Lung (tissue), 12 donors: ENCODE measurements around the gene ZNF862. TPM values are rescaled to one million over a fixed set of nuclear protein-coding genes. Genes with fewer than 3 reads are reported as not detected.
"Not testable (repeated sequence)": the region's sequence is repeated elsewhere in the genome, so short reads cannot be mapped to it uniquely, and the experiment has no call there.

Experiments used
- ATAC-seq: fragments of 200-7000 bp; cut with Tn5 transposase; one replicate; pipeline ENCODE4 v1.9.1; 2020; ENCODE audit warnings: moderate number of reproducible peaks; ENCODE audit not compliant: insufficient read depth, low FRiP score
- DNase-seq, 3 donors: peaks; one replicate each; pipeline ENCODE4 v3.0.0-alpha.2; 2013 to 2017
- H3K27ac ChIP-seq, 2 donors: one replicate each; pipeline ENCODE4 v1.5.1; 2013; ENCODE audit warnings: mild to moderate bottlenecking in 2 of 2, moderate library complexity in 2 of 2, control low read depth in 1 of 2, inconsistent platforms in 1 of 2, low read depth in 1 of 2, low read length in 1 of 2
- H3K27me3 ChIP-seq, 3 donors: one replicate each; pipeline ENCODE4 v1.5.1; 2013; ENCODE audit warnings: low read length in 2 of 3; ENCODE audit not compliant: control insufficient read depth in 3 of 3, insufficient read depth in 3 of 3
- H3K36me3 ChIP-seq, 4 donors: one replicate each; pipeline ENCODE4 v1.5.1; 2013; ENCODE audit warnings: low read length in 4 of 4, mild to moderate bottlenecking in 1 of 4, moderate library complexity in 1 of 4; ENCODE audit not compliant: control insufficient read depth in 4 of 4, insufficient read depth in 4 of 4
- H3K4me1 ChIP-seq, 5 donors: one replicate each; pipeline ENCODE4 v1.5.1; 2013; ENCODE audit warnings: low read length in 5 of 5, mild to moderate bottlenecking in 2 of 5, moderate library complexity in 1 of 5; ENCODE audit not compliant: control insufficient read depth in 5 of 5, insufficient read depth in 5 of 5
- H3K4me3 ChIP-seq: one replicate; pipeline ENCODE4 v1.5.1; 2013; ENCODE audit warnings: mild to moderate bottlenecking, control low read depth, moderate library complexity
- H3K9ac ChIP-seq, 2 donors: one replicate each; pipeline ENCODE4 v1.5.1; 2013; ENCODE audit warnings: low read length in 2 of 2, control low read depth in 1 of 2; ENCODE audit not compliant: insufficient read depth in 1 of 2
- H3K9me3 ChIP-seq, 4 donors: one replicate each; pipeline ENCODE4 v1.5.1; 2013; ENCODE audit warnings: low read length in 3 of 4, mild to moderate bottlenecking in 1 of 4, moderate library complexity in 1 of 4; ENCODE audit not compliant: control insufficient read depth in 4 of 4, insufficient read depth in 3 of 4
- CTCF ChIP-seq: IDR thresholded peaks from 2 replicates; pipeline ENCODE4 v1.5.1; 2012; ENCODE audit warnings: mild to moderate bottlenecking; ENCODE audit errors: control extremely low read depth, extremely low read depth
- WGBS, 2 donors: extraction: QIAGEN DNeasy Blood & Tissue Kit; methylation state at CpG; one replicate each; pipeline ENCODE4 v1.1.7; 2013; 5-methylcytosine and 5-hydroxymethylcytosine counted together
- polyA plus RNA-seq, 2 donors: library from polyadenylated mRNA; stranded (reverse); fragments of 200-250 nt; gene quantifications; one replicate each; pipeline ENCODE4 v1.2.1, GENCODE V29; 2013
- total RNA-seq, 2 donors: library from RNA; depleted of rRNA in 1 of 2; stranded (reverse); fragments of >200 nt in 1 of 2; gene quantifications; one replicate each; pipeline ENCODE4 v1.2.1, GENCODE V29; 2014 to 2021
- donor health status: control.
- donor health status: control.
- donor health status: Bipolar disorder and iron deficiency.
- donor health status: healthy.
- donor health status: DM: yes; HTN: yes; CAD: no.

ZNF862 gene
- total and polyA plus RNA-seq, 4 donors, result 5.2 to 22.1 (median 10.0) TPM

- Histone ChIP-seq H3K4me1 (peaks cover 0 to 5% (median 4%) of the 10 kb centered on the region in 5 donors), H3K27ac (no peak overlapping the region), H3K4me3 (no peak overlapping the region), H3K9me3 (no peaks in the 10 kb centered on the region), H3K36me3 (peaks cover 0 to 2% (median 0%) of the 10 kb centered on the region in 4 donors), H3K9ac (no peak overlapping the region), H3K27me3 (no peaks in the 10 kb centered on the region)
- 50 to 64% methylated on average over 4 of the region's 4 CpGs for WGBS, 2 donors
- ATAC-seq (no peak), DNase-seq (no peak)
- TF ChIP-seq CTCF, result no peak
Measured at GRCh38 chr7:149886018-149886415, 47.8 kb downstream of the ZNF862 start.

GRCh38 chr7:149887311-149887710, 49.1 kb downstream of the ZNF862 start:
- Histone ChIP-seq H3K27me3 (no peaks in the 10 kb centered on the region), H3K9ac (no peak overlapping the region), H3K4me1 (peaks cover 0 to 4% (median 0%) of the 10 kb centered on the region in 5 donors), H3K36me3 (peaks cover 0 to 2% (median 0%) of the 10 kb centered on the region in 4 donors), H3K9me3 (no peaks in the 10 kb centered on the region), H3K4me3 (no peak overlapping the region), H3K27ac (no peak overlapping the region)
- ATAC-seq (no peak), DNase-seq (no peak)
- TF ChIP-seq CTCF, result no peak
- WGBS, 2 donors, result 96 to 97% methylated on average over 7 of the region's 7 CpGs

DNA sequence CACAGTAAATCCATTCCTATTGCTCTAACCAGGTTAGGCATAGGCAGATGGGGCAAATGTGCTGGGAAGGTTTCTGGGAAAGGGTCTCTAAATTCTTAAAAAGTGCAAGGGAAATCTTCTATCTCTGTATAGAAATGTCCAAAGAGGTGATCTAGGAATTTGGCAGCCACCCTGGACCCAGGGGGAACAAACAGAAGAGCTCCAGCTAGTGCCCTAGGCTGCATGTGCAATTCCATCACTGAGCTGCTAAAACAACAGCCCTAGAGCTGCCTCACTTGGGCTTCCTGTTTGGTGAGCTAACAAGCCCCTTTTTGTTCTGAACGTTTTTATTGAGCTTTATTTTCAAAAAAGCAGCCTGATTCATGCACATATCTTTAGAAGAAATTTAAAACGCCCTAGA, 52.5 kb downstream of the ZNF862 start:
- H3K36me3 ChIP-seq, H3K4me3 ChIP-seq, H3K27me3 ChIP-seq: not testable (repeated sequence)

GRCh38 chr7:149894957-149895356, 56.8 kb downstream of the ZNF862 start:
- not testable (repeated sequence) for ATAC-seq, H3K9me3 ChIP-seq, H3K4me3 ChIP-seq, H3K27ac ChIP-seq, H3K4me1 ChIP-seq, DNase-seq, H3K36me3 ChIP-seq, H3K27me3 ChIP-seq, H3K9ac ChIP-seq
- WGBS, 2 donors, result 78 to 87% methylated on average over 8 of the region's 8 CpGs

More for the DNA sequence above, 52.5 kb downstream of the ZNF862 start:
- H3K27ac ChIP-seq, H3K4me1 ChIP-seq, H3K9ac ChIP-seq, DNase-seq, ATAC-seq, H3K9me3 ChIP-seq: not testable (repeated sequence)
- WGBS, 2 donors, result 36 to 48% methylated on average over 2 of the region's 2 CpGs

GRCh38 chr7:149907776-149908376, 69.7 kb downstream of the ZNF862 start:
- H3K4me1 ChIP-seq, H3K9me3 ChIP-seq, DNase-seq, H3K36me3 ChIP-seq, H3K27me3 ChIP-seq, H3K4me3 ChIP-seq, ATAC-seq, H3K27ac ChIP-seq, H3K9ac ChIP-seq: not testable (repeated sequence)
- WGBS, 2 donors, result 76 to 88% methylated on average over 4 of the region's 6 CpGs

- WGBS, 2 donors, result 74 to 77% methylated on average over 5 to 7 of the region's 9 CpGs
- DNase-seq, result peak in 1 of 3 donors; percentile 10
- H3K9ac ChIP-seq, H3K9me3 ChIP-seq, H3K36me3 ChIP-seq, H3K4me3 ChIP-seq, H3K4me1 ChIP-seq, ATAC-seq, H3K27ac ChIP-seq, H3K27me3 ChIP-seq: not testable (repeated sequence)
Measured at GRCh38 chr7:149910219-149910618, 72.0 kb downstream of the ZNF862 start.

- 67 to 91% methylated on average over 1 to 2 of the region's 4 CpGs for WGBS, 2 donors
- not testable (repeated sequence) for H3K4me3 ChIP-seq, H3K36me3 ChIP-seq, H3K27ac ChIP-seq, H3K9me3 ChIP-seq, H3K9ac ChIP-seq, H3K27me3 ChIP-seq, H3K4me1 ChIP-seq, ATAC-seq
- DNase-seq, result peak in 2 of 3 donors; percentile 3 to 12
Measured at GRCh38 chr7:149912126-149912525, 74.0 kb downstream of the ZNF862 start.
